Endothelial cell of umbilical vein (primary cell): ENCODE data around the gene COX10. TPM values are rescaled to one million over a fixed set of nuclear protein-coding genes. Genes with fewer than 3 reads are reported as not detected.

Experiments
- BruUV-seq: library from RNA; stranded (reverse); fragments of 400-500 nt; replicated peaks from 2 replicates; lab custom pipeline; 2021; lab: Mats Ljungman, UMichigan
- CTCF ChIA-PET: fragments of 300-600, 350-600 bp; sonication (Branson Sonifier 250); formaldehyde crosslinking; loops from one replicate; lab custom pipeline; 2021; ENCODE audit warnings: antibody characterized with exemption, inconsistent platforms; lab: Charles Lee
- POLR2A ChIA-PET: fragments of 300-600, 350-600 bp; sonication (Branson Sonifier 250); formaldehyde crosslinking; loops from one replicate; lab custom pipeline; 2021; ENCODE audit warnings: antibody characterized with exemption, inconsistent platforms; lab: Charles Lee
- DNase-seq: peaks from one replicate; pipeline ENCODE4 v3.0.0-alpha.2; 2011; ENCODE audit warnings: low read depth, low spot score
- FAIRE-seq: peaks from 2 replicates; lab custom pipeline; 2011; peaks lifted over from hg19 to GRCh38; lab: Jason Lieb, UNC
- H2AFZ ChIP-seq: 2 replicates; pipeline ENCODE4 v1.6.0; 2012; ENCODE audit warnings: low read depth, low read length, control low read depth, inconsistent platforms
- H3K27ac ChIP-seq: 2 replicates; pipeline ENCODE4 v1.5.1; 2011; ENCODE audit warnings: low read depth, mild to moderate bottlenecking, control low read depth, low read length, moderate library complexity; ENCODE audit not compliant: insufficient read depth
- H3K27me3 ChIP-seq, 2 experiments: 2 replicates each; pipeline versions ENCODE4 v1.6.0 to v1.6.1; 2011; ENCODE audit warnings: low read length in 2 of 2, mixed read lengths in 1 of 2; ENCODE audit not compliant: control insufficient read depth in 2 of 2, insufficient read depth in 2 of 2
- H3K36me3 ChIP-seq, 2 experiments: 2 replicates in 1 of 2; 3 replicates in 1 of 2; pipeline ENCODE4 v1.5.1; 2011; ENCODE audit warnings: low read length in 2 of 2, mild to moderate bottlenecking in 1 of 2, moderate library complexity in 1 of 2; ENCODE audit not compliant: control insufficient read depth in 2 of 2, insufficient read depth in 2 of 2; ENCODE audit errors: extremely low read depth in 1 of 2
- H3K4me1 ChIP-seq: 3 replicates; pipeline ENCODE4 v1.5.1; 2011; ENCODE audit warnings: mild to moderate bottlenecking, low read length; ENCODE audit not compliant: control insufficient read depth, insufficient read depth; ENCODE audit errors: extremely low read depth
- H3K4me2 ChIP-seq: 2 replicates; pipeline ENCODE4 v1.6.1; 2011; ENCODE audit warnings: low read length, control low read depth, mixed read lengths; ENCODE audit not compliant: insufficient read depth
- H3K4me3 ChIP-seq, 3 experiments: fragments of 200-600 bp in 1 of 3; sonication (generic), shearing (Covaris generic) in 1 of 3; replicated peaks in 1 of 3; 2 replicates each; pipeline ENCODE4 v1.5.1; 2011 to 2016; ENCODE audit warnings: control low read depth in 3 of 3, low read length in 3 of 3, mild to moderate bottlenecking in 2 of 3, inconsistent platforms in 1 of 3, low read depth in 1 of 3, moderate library complexity in 1 of 3; ENCODE audit not compliant: insufficient read depth in 1 of 3
- H3K79me2 ChIP-seq: 2 replicates; pipeline ENCODE4 v1.6.0; 2012; ENCODE audit warnings: low read length, inconsistent platforms; ENCODE audit not compliant: control insufficient read depth, insufficient read depth
- H3K9ac ChIP-seq: replicated peaks from 2 replicates; pipeline ENCODE3; 2011; ENCODE audit warnings: low read length, control low read depth; ENCODE audit not compliant: insufficient read depth; ENCODE audit errors: extremely low read depth
- H3K9me1 ChIP-seq: replicated peaks from 3 replicates; pipeline ENCODE4 v1.6.0; 2011; ENCODE audit warnings: mild to moderate bottlenecking, low read length; ENCODE audit not compliant: control insufficient read depth, insufficient read depth; ENCODE audit errors: extremely low read depth
- H3K9me3 ChIP-seq: replicated peaks from 2 replicates; pipeline ENCODE4 v1.5.1; 2012; ENCODE audit warnings: low read length, inconsistent platforms; ENCODE audit not compliant: control insufficient read depth, insufficient read depth
- H4K20me1 ChIP-seq: replicated peaks from 2 replicates; pipeline ENCODE3; 2011; ENCODE audit warnings: mild to moderate bottlenecking, low read length; ENCODE audit not compliant: control insufficient read depth, insufficient read depth; ENCODE audit errors: extremely low read depth
- CTCF ChIP-seq, 2 donors: IDR thresholded peaks; 1 replicate in 1 of 2; 2 replicates in 1 of 2; pipeline ENCODE4 v1.5.1; 2011; ENCODE audit warnings: low read length in 2 of 2, mild to moderate bottlenecking in 2 of 2, moderate library complexity in 2 of 2, control low read depth in 1 of 2, inconsistent platforms in 1 of 2, low read depth in 1 of 2; ENCODE audit not compliant: insufficient read depth in 1 of 2; ENCODE audit errors: extremely low read depth in 1 of 2
- EZH2 ChIP-seq: IDR thresholded peaks from 2 replicates; pipeline ENCODE4 v1.6.1; 2012; ENCODE audit warnings: borderline replicate concordance, low read depth, mild to moderate bottlenecking, moderate library complexity, low read length, inconsistent platforms; ENCODE audit not compliant: severe bottlenecking
- FOS ChIP-seq: IDR thresholded peaks from 2 replicates; pipeline ENCODE4 v1.6.1; 2011; ENCODE audit warnings: mild to moderate bottlenecking, low read length, moderate library complexity, borderline replicate concordance; ENCODE audit not compliant: insufficient read depth
- GATA2 ChIP-seq: IDR thresholded peaks from 2 replicates; pipeline ENCODE4 v1.7.0; 2011; ENCODE audit warnings: low read depth, mild to moderate bottlenecking, moderate library complexity, mixed read lengths, low read length; ENCODE audit not compliant: insufficient read length, insufficient read depth
- JUN ChIP-seq: IDR thresholded peaks from 2 replicates; pipeline ENCODE4 v1.6.1; 2011; ENCODE audit warnings: borderline replicate concordance, low read depth; ENCODE audit not compliant: insufficient read length, insufficient read depth
- MAX ChIP-seq: IDR thresholded peaks from 2 replicates; pipeline ENCODE4 v1.6.1; 2011; ENCODE audit not compliant: insufficient read depth, insufficient read length
- MYC ChIP-seq: IDR thresholded peaks from one replicate; pipeline ENCODE4 v1.6.1; 2011; ENCODE audit warnings: mild to moderate bottlenecking, low read depth, low read length
- POLR2AphosphoS5 ChIP-seq: IDR thresholded peaks from 2 replicates; pipeline ENCODE4 v1.6.1; 2012; ENCODE audit warnings: low read depth, mild to moderate bottlenecking, control low read depth, low read length, moderate library complexity; ENCODE audit not compliant: insufficient read depth
- dilution Hi-C: fragments of 300-500 bp; cut with MboI; formaldehyde crosslinking; loops from one replicate; pipeline ENCODE4 v1.15.0; 2019; ENCODE audit warnings: low sequenced_read_pairs; ENCODE audit not compliant: extremely low pct_ligation_motif_present
- intact Hi-C: fragments of 100-400 bp; cut with micrococcal nuclease; formaldehyde crosslinking; loops from one replicate; pipeline ENCODE4 v1.10.0; 2022
- polyA plus RNA-seq, 4 experiments: library from polyadenylated mRNA; depleted of rRNA in 3 of 4; stranded (reverse) in 3 of 4; unstranded in 1 of 4; fragments of >200 nt; gene quantifications; 2 replicates each; pipeline versions ENCODE4 v1.2.1 to v1.2.3, GENCODE V29; 2011 to 2012; ENCODE audit warnings: missing spikeins in 1 of 4
- total RNA-seq: library from RNA; stranded (reverse); gene quantifications from 2 replicates; pipeline ENCODE4 v1.2.3, GENCODE V29; 2021

COX10 gene
- total and polyA plus RNA-seq, 2 donors (not counting 3 experiments of a cell fraction or from before 2014, with no cell fraction given) = 9.8 to 12.1 TPM

DNA sequence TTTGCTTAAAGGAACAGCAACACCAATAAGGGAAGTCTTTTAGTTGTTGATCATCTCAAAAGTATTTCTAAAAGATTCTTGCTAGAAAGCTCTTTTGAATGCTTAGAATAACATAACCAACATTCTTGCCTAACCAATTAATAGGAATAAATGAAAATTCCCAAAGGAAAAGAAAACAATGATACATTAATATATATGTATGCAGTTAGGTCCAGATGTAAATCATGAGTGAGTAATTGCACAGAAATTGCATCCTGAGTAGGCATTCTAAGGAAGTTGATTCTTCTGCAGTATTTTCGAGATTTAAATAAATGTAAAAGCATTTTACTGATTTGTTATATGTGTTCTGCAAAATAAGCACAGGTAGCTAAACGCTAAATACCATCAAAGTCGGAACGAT lies 22.1 kb downstream of the COX10 start:
- POLR2A ChIA-PET = no interaction called here
- CTCF ChIA-PET = interaction anchor here (0.6 to 1.9 kb wide), 6 partner anchors 9 to 29 kb away, joined by 3 to 5 read pairs (median 3); no protein-coding TSS in a partner anchor
- FAIRE-seq (peak; percentile 28), DNase-seq (peak; percentile 40)
- Histone ChIP-seq H2AFZ (no peak overlapping the region), H3K9ac (no peak overlapping the region), H3K27me3 (no peaks in the 10 kb centered on the region), H3K4me2 (peak overlapping the region; percentile 40), H3K4me1 (peaks cover 13% of the 10 kb centered on the region), H3K9me3 (no peaks in the 10 kb centered on the region), H3K4me3 (no peak overlapping the region), H3K27ac (no peak overlapping the region), H3K79me2 (peaks cover 11% of the 10 kb centered on the region), H3K36me3 (no peaks in the 10 kb centered on the region), H3K9me1 (no peaks in the 10 kb centered on the region), H4K20me1 (peaks cover 3% of the 10 kb centered on the region)
- no peak for TF ChIP-seq MAX
- no peak for TF ChIP-seq POLR2AphosphoS5
- no peak for TF ChIP-seq EZH2
- TF ChIP-seq FOS = peak; percentile 33
- no peak for TF ChIP-seq MYC
- TF ChIP-seq GATA2 = peak; percentile 33
- no peak for TF ChIP-seq CTCF (IDR thresholded peaks at IDR 0.05; ENCODE audit: extremely low read depth in 1 of 2, insufficient read depth in 1 of 2, low read depth in 1 of 2, low read length in 2 of 2)
- TF ChIP-seq JUN = peak; percentile 22
- dilution Hi-C loops (no loop called here), intact Hi-C loops (loop anchor here (1.0 kb wide), 1 partner anchor 209 kb away; no protein-coding TSS in a partner anchor)
- BruUV-seq = no TSS peak
